Measurements from ENCODE around the gene FERMT2.

The FERMT2 gene

DNA sequence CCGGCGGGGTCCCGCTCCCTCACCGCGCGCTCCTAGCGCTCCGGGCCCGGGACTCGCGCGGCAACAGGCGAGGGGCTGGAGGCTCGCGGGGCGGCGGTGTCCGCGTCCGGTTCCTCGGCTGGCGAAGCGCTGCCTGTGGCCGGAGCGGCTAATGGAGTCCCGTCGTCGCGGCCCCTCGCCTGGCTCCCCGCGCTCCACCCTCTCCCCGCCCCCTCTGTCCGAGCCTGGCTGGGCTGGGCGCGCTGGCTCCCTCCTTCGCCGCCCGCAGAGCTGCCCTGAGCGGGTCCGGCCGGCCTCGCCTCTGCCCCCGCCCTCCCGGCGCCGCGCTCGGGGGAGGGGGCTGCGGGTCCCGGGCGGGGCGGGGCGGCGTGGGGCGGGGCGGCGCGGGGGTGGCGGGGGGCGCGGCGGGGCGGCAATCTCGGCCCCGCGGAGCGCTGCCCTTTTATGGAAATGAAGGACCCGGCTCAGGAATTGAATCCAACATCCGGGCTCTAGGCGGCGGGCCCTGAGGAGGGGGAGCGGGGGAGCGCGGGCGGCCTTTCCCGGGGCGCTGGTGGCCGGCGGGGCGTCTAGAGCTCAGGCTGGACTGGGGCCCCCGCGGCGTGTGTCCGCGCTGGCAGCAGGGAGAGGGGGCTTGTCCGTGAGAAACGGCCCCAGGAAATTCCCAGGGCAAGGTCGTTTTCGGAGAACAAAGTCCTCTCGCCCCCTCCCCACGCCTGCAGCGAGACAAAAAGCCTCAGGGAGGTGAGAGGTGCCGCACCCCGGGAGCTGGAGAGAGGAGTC, at the start of gene FERMT2:
Gene FERMT2, minus strand, starts transcription at position 153 of the 783 bp plus-strand sequence. CDS start 482 bp downstream, outside the sequence.
- DNase-seq, result peak; percentile 20

DNA sequence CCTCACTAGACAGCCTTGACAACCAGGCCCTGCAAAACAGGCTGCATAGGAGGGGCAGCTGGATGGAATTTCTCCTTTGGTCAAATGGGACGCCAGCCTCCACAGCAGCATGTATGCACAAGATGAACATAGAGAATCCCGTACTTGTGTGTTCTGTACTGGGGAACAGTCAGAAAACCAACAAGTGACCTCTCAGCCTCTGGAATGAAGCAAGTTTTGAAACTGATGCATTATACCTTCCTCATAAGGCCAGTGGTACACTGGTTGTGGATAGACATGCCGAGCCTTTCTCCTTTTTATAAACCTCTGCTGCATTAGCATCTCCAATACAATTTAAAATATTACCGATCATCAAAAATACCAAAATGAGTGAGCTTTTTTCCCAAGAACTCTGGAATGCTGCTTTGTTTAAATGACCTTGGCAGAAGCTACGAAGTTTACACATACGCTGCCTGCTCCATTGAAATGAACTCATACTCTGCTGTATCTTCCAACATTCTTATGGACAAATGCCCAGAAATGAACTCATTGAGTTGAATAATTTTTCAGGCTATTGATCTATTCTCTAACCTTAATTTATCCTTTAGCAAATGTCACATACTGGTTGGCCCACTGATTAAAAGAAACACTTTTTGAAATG, 47.6 kb upstream of the FERMT2 start:
- DNase-seq, result no peak

GRCh38 chr14:52996493-52996892, 45.6 kb upstream of the FERMT2 start:
- DNase-seq, result no peak

DNA sequence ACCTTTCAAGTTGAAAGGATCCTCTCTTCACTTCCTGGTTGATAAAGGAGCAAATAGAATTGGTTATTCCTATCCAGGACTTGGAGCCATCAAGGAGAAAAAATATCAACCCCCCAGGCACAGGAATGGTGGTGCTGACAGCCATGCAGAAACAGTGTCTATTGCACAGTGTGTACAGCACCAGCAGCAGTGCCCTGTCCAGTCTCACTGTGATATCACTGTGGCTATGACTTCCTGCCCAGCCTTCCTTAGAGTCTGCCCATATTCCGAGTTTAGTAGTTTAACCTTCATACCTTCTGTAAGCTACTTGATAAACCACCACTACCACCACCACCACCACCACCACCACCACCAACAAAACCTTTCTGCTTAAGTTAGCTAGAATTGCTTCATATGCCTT, 45.1 kb upstream of the FERMT2 start:
- DNase-seq, result no peak

DNA sequence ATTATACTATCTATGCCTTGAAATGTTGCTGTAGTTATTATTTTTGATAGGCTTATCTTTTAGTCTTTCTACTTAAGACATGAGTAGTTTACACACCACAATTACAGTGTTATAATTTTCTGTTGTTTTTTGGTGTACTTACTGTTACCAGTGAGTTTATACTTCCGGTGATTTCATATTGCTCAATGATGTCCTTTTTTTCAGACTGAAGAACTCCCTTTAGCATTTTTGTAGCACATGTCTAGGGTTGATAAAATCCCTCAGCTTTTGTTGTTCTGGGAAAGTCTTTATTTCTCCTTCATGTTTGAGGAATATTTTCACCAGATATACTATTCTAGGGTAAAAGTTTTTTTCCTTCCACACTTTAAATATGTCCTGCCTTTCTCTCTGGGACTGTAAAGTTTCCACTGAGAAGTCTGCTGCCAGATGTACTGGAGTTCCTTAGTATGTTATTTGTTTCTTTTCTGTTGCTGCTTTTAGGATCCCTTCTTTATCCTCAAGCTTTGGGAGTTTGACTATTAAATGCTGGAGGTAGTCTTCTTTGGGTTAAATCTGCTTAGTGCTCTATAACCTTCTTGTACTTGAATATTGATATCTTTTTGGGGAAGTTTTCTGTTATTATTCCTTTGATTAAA, 41.5 kb upstream of the FERMT2 start:
- no peak for DNase-seq

DNA sequence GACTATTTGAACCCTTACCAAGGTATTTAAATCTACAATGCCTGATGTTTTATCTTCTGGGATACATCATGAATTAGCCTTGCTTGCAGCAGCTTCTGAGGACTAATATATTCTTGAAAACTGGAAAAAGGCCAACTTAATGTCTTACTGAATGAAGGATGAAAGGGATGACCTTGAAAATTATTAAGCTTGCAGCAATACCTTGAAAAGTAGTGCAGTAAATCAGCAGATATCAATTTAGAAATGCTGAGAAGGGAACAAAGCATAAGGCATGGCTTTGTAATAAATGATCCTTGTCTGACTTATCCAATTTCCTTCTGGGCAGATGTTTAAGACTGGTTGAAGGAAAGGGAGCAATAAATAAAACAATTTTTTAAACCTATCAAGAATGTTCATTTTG, 37.3 kb upstream of the FERMT2 start:
- DNase-seq, result no peak

GRCh38 chr14:52987514-52987913, 36.7 kb upstream of the FERMT2 start:
- DNase-seq, result no peak

- DNase-seq, result no peak
Measured at GRCh38 chr14:52987042-52987441, 36.2 kb upstream of the FERMT2 start.

DNA sequence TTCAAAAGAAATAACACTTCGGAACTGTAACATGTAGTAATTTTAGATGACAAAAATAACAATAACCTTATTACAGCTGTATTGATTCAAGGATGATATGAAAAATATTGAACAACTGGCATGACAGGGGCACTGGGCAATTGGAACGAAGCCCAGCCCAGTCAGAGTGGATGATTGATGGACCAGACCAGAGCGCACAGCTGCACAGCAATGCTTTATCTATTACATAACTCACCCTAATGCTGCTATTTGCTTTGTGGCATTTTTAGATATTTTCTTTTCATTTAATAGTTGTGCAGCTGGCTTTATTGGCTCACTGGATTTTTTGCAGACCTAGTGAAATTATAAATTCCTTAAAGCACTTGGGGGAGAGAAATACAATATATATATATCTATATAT, 26.9 kb upstream of the FERMT2 start:
- DNase-seq, result no peak

DNA sequence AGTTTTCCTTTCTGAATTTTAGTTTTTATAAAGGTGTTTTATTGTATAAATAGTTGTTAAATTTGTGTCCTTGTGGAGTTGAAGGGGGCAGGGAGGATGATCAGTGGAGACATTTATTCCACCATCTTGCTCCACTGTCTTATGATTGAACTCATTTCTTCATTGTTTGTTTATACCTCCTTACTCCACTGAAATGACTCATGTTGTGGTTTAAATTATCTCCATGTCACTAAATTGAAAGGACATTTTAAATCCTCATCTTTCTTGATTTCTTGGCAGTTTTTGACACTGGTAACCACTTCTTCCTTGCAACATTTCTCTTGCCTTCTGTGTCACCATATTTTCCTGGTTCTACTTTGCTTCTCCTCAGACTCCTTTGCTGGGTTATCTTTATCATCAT, 23.6 kb upstream of the FERMT2 start:
- DNase-seq, result no peak

DNA sequence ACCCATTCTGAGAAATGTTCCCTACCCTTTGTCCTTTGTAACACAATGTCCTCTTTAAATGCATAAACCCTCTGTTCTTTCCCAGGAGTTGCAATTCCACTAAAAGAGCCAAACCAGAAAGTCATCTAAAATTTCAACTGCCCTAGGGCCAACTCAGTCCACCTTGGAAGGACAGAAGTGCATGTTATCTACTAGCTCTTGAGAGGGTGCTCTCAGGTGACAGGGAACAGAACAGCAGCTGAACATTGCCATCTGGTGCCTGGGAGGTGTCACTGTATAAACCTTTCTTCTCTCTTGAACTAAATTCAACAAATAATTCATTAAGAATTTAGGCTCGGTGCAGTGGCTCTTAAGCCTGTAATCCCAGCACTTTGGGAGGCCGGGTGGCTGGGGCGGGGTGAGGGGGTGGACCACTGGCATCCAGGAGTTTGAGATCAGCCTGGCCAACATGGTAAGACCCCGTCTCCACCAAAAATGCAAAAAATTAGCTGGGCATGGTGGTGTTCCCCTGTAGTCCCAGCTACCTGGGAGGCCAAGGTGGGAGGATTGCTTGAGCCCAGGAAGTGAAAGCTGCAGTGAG, 10.3 kb upstream of the FERMT2 start:
- DNase-seq, result peak; percentile 73

GRCh38 chr14:52960627-52961026, 9.8 kb upstream of the FERMT2 start:
- DNase-seq, result peak; percentile 29

DNA sequence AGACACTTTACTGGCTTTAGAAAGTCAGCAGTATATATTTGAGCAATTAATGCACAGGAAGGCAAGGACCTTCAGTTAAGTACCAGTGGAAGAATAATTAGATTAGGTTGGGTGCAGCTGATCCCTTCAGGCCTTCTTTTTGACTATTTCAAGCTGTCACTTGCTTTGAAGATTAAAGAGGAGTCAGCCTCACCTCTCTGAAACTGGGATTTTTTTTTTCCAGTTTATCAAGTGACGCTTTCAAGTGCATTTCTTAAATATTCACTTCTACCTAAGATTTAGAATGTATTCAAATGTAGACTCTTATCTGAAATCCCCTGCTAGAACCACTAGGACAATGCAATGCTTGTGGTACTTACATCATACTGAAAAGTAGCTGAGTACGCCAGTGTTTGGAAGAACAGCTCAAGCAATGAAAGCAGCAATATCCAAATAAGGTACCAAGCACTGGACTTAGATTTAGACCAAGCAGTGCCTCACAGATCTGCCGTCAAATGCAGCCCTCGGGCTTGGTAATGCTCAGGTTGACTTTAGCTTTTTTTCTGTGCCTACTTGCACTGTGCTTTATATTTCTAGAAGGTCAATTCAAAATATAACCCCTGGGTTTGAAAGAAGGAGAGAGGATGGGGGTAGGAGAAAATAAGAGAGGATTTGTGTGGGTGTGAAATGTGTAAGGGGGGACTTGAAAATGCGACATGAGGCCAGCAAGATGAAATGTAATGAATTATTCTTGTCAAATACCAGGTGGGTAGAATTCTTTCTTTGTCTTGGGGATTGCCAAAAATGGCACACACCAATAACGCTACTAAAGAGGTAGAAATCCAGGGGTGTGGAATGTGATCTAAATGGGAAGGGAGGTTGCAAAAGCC, 3.7 kb upstream of the FERMT2 start:
- no peak for DNase-seq

- DNase-seq, result peak; percentile 5
Measured at GRCh38 chr14:52951681-52952554, 1.1 kb upstream of the FERMT2 start.

GRCh38 chr14:52950410-52950897, 396 bp downstream of the FERMT2 start:
- DNase-seq, result peak; percentile 5

- DNase-seq, result peak; percentile 8
Measured at GRCh38 chr14:52949711-52950409, 990 bp downstream of the FERMT2 start.

DNA sequence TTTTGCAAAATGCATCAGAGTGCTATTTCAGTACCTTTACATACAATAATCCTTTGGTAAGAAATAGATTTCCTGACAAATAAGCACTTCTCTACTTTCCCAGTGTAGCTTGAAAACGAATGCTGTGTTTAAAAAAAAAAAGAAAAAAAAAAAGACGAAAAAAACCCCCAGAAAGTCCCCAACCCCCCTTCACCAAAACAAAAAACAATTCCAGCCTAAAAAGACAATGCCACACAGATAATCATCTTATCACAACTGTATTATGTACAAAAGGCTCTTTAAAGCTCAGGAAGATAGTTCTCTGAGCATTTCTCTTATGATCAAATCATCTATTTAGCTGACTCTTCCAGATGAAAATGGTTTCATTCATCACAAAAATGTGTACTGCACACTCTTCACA, 1.6 kb downstream of the FERMT2 start:
- peak; percentile 7 for DNase-seq

DNA sequence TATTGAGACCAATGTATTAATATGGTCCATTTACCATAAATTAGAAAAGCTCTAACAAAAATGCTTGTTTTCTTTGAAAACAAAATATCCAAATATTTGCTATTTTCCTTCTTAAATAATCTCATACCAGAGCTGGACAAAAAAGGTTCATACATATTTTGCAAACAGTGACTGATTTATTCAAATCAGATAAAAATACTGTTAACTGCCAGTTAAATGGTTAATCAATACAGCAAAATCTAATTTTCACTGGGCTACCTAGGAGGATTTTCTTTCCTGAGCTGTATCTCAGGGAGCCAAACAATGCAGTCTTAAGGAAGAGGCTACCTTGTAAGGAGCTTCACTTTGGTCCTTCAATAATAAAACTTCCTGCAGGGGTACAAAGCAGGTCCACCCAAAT, 2.0 kb downstream of the FERMT2 start:
- DNase-seq, result no peak

- no peak for DNase-seq
Measured at GRCh38 chr14:52948039-52948438, 2.8 kb downstream of the FERMT2 start.

- no peak for DNase-seq
Measured at GRCh38 chr14:52944254-52944653, 6.6 kb downstream of the FERMT2 start.

- DNase-seq, result no peak
Measured at GRCh38 chr14:52939427-52939826, 11.4 kb downstream of the FERMT2 start.
